Measurements from ENCODE around the gene KIF19.

- TF ChIP-seq SREBF2 (IDR thresholded peaks at IDR 0.05) (no peak), CTCF (IDR thresholded peaks at IDR 0.05) (no peak), ESRRA (IDR thresholded peaks at IDR 0.05; ENCODE audit: borderline replicate concordance, low read length) (no peak), KDM5A (IDR thresholded peaks at IDR 0.05) (no peak), ZC3H11A (IDR thresholded peaks at IDR 0.05) (no peak), POLR2A (IDR thresholded peaks at IDR 0.05; ENCODE audit: low read length) (no peak)
These were observed 27.2 kb upstream of the KIF19 start for GRCh38 chr17:74298778-74299177.

Measured in A549 (cell line).